GM21367 (cell line): ENCODE results near the gene DHX34.
"Not testable (repeated sequence)": the region's sequence is repeated elsewhere in the genome, so short reads cannot be mapped to it uniquely, and the experiment has no call there.

Experiments used
- ATAC-seq: cut with Tn5 transposase; IDR thresholded peaks from one replicate; pipeline ENCODE4 v1.9.1; 2021; ENCODE audit not compliant: unreplicated experiment

Gene DHX34

DNA sequence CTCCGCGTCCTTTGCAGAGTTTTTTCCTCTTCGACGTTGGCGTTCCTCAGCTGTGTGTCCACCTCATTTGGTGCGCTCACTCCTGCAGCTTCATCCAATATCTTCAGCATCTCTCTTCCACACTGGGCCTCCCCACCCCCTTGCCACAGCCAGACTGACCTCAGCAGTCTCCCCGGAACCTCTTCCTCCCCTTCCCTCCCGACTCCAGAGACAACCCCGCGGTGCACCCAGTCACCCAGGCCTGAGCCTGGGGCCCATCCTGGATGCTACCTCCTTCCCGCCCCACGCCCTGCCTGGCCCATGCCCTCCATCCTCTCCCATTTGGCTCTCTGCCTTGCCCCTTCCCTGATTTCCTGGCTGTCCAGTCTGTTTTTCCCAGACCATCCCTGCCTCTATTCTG lies 25.2 kb upstream of the DHX34 start:
- ATAC-seq = no peak

- ATAC-seq = no peak
These were observed 24.6 kb upstream of the DHX34 start for GRCh38 chr19:47324502-47324901.

- no peak for ATAC-seq
These were observed 18.6 kb upstream of the DHX34 start for GRCh38 chr19:47330466-47330869.

GRCh38 chr19:47331490-47331889 lies 17.6 kb upstream of the DHX34 start:
- ATAC-seq = no peak

DNA sequence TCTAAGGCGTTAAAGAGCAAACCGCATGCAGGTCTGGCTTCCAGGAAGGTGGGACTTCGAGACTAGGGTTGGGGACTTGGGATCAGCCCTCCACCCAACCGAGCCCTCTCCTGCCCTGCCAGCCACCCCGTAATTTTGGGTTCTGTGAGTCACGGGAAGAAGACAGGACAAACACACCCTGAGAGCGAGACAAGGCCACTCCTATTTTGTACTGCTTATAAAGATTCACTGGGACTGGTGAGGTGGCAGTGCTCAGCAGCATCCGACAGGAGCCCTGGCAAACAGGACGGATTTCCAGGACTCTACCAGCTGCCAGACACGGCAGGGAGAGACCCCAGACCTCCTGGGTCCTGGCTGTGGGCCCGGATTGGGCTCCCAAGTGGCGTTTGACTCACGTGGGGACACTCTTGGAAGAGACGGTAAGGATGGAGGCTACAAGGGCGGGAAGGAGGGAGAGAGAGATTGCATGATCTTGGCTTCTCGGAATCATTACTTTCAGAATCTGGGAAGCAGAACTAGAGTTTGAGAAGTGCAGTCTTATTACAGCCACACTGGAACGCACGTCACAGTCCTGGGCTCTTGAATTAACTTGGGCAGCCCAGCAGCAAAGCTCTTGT lies 17.1 kb upstream of the DHX34 start, which contains the start of gene C5AR2:
C5AR2 (plus strand) TSS at position 245 of the 617 bp plus-strand sequence. CDS start 8,625 bp downstream, outside the sequence.
- ATAC-seq = no peak

GRCh38 chr19:47336765-47337718 lies 12.1 kb upstream of the DHX34 start:
- not testable (repeated sequence) for ATAC-seq

- ATAC-seq = no peak
These were observed 9.8 kb upstream of the DHX34 start for GRCh38 chr19:47339196-47339880.

DNA sequence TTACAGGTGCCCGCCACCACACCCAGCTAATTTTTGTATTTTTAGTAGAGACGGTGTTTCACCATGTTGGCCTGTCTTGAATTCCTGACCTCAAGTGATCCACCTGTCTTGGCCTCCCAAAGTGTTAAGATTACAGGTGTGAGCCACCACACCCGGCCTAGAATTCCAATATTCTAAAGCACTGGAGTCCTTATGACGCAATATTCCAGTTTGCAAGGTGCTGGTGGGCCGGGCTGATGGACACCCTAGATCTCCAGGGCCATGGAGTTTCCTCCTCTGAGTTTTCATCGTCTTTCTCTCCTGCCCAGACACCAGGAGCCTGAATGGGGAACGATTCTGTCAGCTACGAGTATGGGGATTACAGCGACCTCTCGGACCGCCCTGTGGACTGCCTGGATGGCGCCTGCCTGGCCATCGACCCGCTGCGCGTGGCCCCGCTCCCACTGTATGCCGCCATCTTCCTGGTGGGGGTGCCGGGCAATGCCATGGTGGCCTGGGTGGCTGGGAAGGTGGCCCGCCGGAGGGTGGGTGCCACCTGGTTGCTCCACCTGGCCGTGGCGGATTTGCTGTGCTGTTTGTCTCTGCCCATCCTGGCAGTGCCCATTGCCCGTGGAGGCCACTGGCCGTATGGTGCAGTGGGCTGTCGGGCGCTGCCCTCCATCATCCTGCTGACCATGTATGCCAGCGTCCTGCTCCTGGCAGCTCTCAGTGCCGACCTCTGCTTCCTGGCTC lies 8.5 kb upstream of the DHX34 start:
- ATAC-seq = no peak

DNA sequence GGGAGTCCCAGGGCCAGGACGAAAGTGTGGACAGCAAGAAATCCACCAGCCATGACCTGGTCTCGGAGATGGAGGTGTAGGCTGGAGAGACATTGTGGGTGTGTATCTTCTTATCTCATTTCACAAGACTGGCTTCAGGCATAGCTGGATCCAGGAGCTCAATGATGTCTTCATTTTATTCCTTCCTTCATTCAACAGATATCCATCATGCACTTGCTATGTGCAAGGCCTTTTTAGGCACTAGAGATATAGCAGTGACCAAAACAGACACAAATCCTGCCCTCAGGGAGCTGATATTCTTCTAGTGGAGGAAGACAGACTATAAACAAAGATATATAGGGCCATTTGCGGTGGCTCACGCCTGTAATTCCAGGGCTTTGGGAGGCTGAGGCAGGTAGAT lies 7.4 kb upstream of the DHX34 start:
- no peak for ATAC-seq

GRCh38 chr19:47343194-47343802 lies 5.8 kb upstream of the DHX34 start:
- no peak for ATAC-seq

DNA sequence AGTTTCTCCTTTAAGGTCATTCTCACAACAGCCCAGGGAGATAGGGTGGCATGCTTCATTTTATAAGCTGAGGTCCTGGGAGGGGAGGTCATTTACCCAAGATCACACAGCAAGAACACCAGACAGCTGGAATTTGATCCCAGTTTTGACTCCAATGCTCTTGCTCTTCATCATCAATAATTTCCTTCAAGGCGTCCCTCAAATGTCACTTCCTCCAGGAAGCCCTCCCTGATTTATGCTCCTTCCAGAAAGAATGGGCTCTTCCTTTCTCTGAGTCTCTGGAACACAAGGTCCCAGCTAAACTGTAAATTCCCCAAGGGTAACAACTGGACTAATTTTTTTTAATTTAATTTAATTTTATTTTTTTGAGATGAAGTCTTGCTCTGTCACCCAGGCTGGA lies 4.7 kb upstream of the DHX34 start:
- no peak for ATAC-seq

- not testable (repeated sequence) for ATAC-seq
These were observed 3.1 kb upstream of the DHX34 start for GRCh38 chr19:47346024-47346423.

GRCh38 chr19:47350630-47351029 lies 1.5 kb downstream of the DHX34 start:
- ATAC-seq = no peak

- ATAC-seq = no peak
These were observed 2.4 kb downstream of the DHX34 start for GRCh38 chr19:47351548-47351947.

DNA sequence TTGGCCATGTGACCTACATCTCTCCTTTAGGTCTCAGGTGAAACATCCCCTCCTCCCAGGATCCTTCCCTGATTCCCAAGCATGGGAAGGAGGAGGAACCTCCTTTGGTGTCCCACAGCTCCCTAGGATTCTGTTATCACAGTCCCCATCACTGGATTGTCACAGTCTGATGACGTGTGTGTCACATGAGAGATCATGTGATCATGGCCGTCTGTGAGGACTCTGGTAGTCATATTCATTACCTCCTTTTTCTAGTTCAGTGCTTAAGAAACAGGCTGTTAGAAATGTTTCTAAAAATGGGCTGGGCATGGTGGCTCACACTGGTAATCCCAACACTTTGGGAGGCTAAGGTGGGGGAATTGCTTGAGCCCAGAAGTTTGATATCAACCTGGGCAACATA lies 3.0 kb downstream of the DHX34 start:
- ATAC-seq = no peak

- ATAC-seq = no peak
These were observed 4.2 kb downstream of the DHX34 start for GRCh38 chr19:47353307-47353712.

DNA sequence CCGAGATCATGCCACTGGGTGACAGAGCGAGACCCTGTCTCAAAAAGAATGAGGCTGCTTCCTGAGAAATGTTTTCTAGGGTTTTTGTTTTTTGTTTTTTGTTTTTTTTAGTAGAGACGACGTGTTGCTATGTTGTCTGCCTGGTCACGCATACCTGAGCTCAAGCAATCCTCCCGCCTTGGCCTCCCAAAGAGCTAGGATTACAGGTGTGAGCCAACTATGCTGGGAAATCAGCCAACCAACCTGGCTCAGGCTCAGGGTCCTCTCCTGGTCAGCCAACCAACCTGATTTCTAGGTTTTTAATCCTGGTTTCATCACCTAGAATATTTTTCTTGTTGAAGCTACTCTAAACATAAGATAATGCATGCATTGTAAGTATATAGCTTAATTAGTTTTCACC lies 7.8 kb downstream of the DHX34 start:
- ATAC-seq = no peak

- no peak for ATAC-seq
These were observed 8.9 kb downstream of the DHX34 start for GRCh38 chr19:47357788-47358680.

- no peak for ATAC-seq
These were observed 9.8 kb downstream of the DHX34 start for GRCh38 chr19:47358936-47359335.

- no peak for ATAC-seq
These were observed 13.2 kb downstream of the DHX34 start for GRCh38 chr19:47362321-47362720.
